ENCODE measurements around the gene ENOX1. TPM values are rescaled to one million over a fixed set of nuclear protein-coding genes. Genes with fewer than 3 reads are reported as not detected.
A peak's percentile ranks its signal among the peaks of the same experiment; 100 is the strongest.
"Not testable (repeated sequence)": the region's sequence is repeated elsewhere in the genome, so short reads cannot be mapped to it uniquely, and the experiment has no call there.

The ENOX1 gene
- total RNA-seq, 1 donor from 2014 or later, result 1.7 TPM

DNA sequence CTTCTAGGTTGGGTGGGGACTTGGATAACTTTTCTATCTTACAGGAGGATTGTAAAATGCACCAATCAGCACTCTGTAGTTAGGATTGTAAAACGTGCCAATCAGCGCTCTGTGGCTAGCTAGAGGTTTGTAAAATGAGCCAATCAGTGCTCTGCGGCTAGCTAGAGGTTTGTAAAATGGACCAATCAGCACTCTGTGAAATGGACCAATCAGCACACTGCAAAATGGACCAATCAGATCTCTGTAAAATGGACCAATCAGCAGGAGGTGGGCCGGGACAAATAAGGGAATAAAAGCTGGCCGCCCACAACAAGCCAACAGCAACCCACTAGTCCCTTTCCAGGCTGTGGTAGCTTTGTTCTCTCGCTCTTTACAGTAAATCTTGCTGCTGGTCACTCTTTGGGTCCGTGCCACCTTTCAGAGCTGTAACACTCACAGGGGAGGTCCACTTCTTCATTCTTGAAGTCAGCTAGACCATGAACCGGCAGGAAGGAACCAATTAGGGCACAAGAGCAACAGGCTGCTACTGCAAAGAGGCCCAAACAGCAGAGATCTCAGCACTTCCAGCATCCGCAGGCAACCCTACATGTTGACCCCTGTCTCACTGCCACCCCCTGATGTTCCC lies 606.6 kb downstream of the ENOX1 start:
- Mint-ChIP-seq H3K36me3 (ENCODE audit: low read depth, unreplicated experiment) (no peaks in the 10 kb centered on the region), H3K4me1 (ENCODE audit: unreplicated experiment) (peaks cover 9% of the 10 kb centered on the region), H3K27me3 (ENCODE audit: unreplicated experiment) (peaks cover 2% of the 10 kb centered on the region), H3K27ac (ENCODE audit: unreplicated experiment) (no peak overlapping the region), H3K9me3 (ENCODE audit: unreplicated experiment) (no peaks in the 10 kb centered on the region), H3K4me3 (ENCODE audit: unreplicated experiment) (no peak overlapping the region)
- TF ChIP-seq, protein P1, sequence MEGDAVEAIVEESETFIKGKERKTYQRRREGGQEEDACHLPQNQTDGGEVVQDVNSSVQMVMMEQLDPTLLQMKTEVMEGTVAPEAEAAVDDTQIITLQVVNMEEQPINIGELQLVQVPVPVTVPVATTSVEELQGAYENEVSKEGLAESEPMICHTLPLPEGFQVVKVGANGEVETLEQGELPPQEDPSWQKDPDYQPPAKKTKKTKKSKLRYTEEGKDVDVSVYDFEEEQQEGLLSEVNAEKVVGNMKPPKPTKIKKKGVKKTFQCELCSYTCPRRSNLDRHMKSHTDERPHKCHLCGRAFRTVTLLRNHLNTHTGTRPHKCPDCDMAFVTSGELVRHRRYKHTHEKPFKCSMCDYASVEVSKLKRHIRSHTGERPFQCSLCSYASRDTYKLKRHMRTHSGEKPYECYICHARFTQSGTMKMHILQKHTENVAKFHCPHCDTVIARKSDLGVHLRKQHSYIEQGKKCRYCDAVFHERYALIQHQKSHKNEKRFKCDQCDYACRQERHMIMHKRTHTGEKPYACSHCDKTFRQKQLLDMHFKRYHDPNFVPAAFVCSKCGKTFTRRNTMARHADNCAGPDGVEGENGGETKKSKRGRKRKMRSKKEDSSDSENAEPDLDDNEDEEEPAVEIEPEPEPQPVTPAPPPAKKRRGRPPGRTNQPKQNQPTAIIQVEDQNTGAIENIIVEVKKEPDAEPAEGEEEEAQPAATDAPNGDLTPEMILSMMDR (IDR thresholded peaks at IDR 0.05; ENCODE audit: unreplicated experiment), result no peak
- no peak for DNase-seq (ENCODE audit: low spot score)

DNA sequence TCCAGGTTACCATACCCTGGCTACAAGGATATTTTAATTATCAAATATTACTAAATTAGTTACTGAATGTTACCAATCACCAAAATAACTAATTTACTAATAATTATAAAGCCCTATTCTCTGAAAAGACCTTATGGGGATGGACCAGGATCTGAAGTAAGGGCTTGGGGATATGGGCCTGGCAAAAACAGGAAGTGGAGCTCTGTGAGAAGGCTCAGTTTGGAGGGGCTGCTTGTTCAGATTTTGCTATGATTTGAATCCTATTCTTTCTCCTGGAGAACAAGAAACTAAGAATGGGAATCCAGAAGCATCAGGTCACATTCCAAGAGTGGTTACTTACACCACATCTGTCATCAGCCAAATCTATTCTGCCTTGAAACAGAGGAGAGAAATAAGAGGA lies 615.3 kb downstream of the ENOX1 start:
- H3K4me3 Mint-ChIP-seq (ENCODE audit: unreplicated experiment), result no peak overlapping the region
- peaks cover 1% of the 10 kb centered on the region for H3K27me3 Mint-ChIP-seq (ENCODE audit: unreplicated experiment)
- TF ChIP-seq, protein P1 (IDR thresholded peaks at IDR 0.05; ENCODE audit: unreplicated experiment), result no peak
- H3K9me3 Mint-ChIP-seq (ENCODE audit: unreplicated experiment), result no peaks in the 10 kb centered on the region
- H3K27ac Mint-ChIP-seq (ENCODE audit: unreplicated experiment), result no peak overlapping the region
- DNase-seq (ENCODE audit: low spot score), result no peak
- no peaks in the 10 kb centered on the region for H3K36me3 Mint-ChIP-seq (ENCODE audit: low read depth, unreplicated experiment)
- H3K4me1 Mint-ChIP-seq (ENCODE audit: unreplicated experiment), result peaks cover 24% of the 10 kb centered on the region

DNA sequence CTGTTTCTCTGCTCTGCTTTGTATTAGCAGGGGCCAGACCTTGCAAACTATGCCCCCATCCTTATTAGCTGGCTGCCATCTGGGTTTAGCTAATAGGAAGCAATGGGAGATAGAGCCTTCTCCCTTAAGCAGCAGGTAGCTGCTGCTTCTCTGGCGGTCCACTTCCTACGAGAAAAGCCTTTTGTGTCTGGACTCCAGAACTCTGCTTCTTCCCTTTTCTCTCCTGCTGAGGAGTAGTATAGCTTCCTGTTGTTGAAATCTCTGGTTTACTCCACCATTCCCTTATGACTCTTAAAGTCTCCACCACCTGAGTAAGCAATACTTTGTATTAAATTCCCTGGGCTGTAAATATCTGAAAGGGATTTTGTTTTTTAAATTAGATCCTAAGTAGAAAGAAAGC lies 616.3 kb downstream of the ENOX1 start:
- TF ChIP-seq, protein P1 (IDR thresholded peaks at IDR 0.05; ENCODE audit: unreplicated experiment), result no peak
- Mint-ChIP-seq H3K4me1 (ENCODE audit: unreplicated experiment) (peaks cover 24% of the 10 kb centered on the region), H3K4me3 (ENCODE audit: unreplicated experiment) (no peak overlapping the region), H3K27me3 (ENCODE audit: unreplicated experiment) (peaks cover 1% of the 10 kb centered on the region), H3K27ac (ENCODE audit: unreplicated experiment) (peak overlapping the region; percentile 57), H3K9me3 (ENCODE audit: unreplicated experiment) (no peaks in the 10 kb centered on the region), H3K36me3 (ENCODE audit: low read depth, unreplicated experiment) (no peaks in the 10 kb centered on the region)
- DNase-seq (ENCODE audit: low spot score), result no peak

DNA sequence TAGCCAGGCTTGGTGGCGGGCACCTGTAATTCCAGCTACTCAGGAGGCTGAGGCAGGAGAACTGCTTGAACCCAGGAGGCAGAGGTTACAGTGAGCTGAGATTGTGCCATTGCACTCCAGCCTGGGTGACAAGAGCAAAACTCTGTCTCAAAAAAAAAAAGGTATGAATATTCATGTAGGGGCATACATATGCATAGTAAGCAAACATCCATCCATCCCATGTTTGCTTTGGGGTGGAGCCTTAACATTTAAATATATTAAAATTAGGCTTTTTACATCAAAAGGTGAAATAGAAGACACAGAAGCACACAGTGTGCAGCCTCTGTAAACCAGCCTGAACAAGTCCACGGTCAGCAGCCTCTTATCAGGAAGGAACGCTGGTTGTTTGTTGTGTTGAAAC lies 618.3 kb downstream of the ENOX1 start:
- not testable (repeated sequence) for H3K9me3 Mint-ChIP-seq (ENCODE audit: unreplicated experiment); H3K27me3 Mint-ChIP-seq (ENCODE audit: unreplicated experiment); H3K36me3 Mint-ChIP-seq (ENCODE audit: low read depth, unreplicated experiment); H3K4me3 Mint-ChIP-seq (ENCODE audit: unreplicated experiment); H3K27ac Mint-ChIP-seq (ENCODE audit: unreplicated experiment); DNase-seq (ENCODE audit: low spot score)
- H3K4me1 Mint-ChIP-seq (ENCODE audit: unreplicated experiment), result peaks cover 24% of the 10 kb centered on the region

DNA sequence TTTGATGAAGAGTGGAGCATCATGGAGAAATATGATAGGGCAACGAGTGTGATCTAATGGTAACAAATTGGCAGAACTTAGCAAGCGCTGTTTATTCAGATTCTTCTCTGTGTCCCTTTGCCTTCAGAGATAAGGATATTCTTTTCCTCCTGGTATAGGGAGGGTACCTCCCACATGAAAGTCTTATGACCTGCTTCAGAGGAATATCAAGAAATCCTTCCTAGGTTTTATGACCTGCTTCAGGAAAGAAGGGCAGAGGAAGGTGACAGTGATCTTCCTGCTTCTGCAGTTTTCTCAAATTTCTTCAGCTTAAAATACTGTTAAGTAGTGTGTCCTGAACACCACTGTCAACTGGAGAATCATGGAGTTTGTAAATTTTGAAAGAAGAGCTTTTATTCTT lies 619.0 kb downstream of the ENOX1 start:
- TF ChIP-seq, protein P1 (IDR thresholded peaks at IDR 0.05; ENCODE audit: unreplicated experiment), result no peak
- Mint-ChIP-seq H3K36me3 (ENCODE audit: low read depth, unreplicated experiment) (no peaks in the 10 kb centered on the region), H3K27me3 (ENCODE audit: unreplicated experiment) (peaks cover 1% of the 10 kb centered on the region), H3K27ac (ENCODE audit: unreplicated experiment) (no peak overlapping the region), H3K4me1 (ENCODE audit: unreplicated experiment) (peaks cover 24% of the 10 kb centered on the region), H3K9me3 (ENCODE audit: unreplicated experiment) (no peaks in the 10 kb centered on the region), H3K4me3 (ENCODE audit: unreplicated experiment) (no peak overlapping the region)
- DNase-seq (ENCODE audit: low spot score), result no peak
